Omental fat pad (tissue), 4 donors: Measurements from ENCODE around the gene EFCAB14. TPM values are rescaled to one million over a fixed set of nuclear protein-coding genes. Genes with fewer than 3 reads are reported as not detected.

ENCODE experiments used
- ATAC-seq: fragments of 150-250 bp; one replicate; pipeline ENCODE4 v1.9.1; 2016; ENCODE audit warnings: mild to moderate bottlenecking, moderate library complexity; ENCODE audit not compliant: low FRiP score
- DNase-seq: peaks from one replicate; pipeline ENCODE4 v3.0.0-alpha.2; 2019; ENCODE audit warnings: low spot score
- total RNA-seq, 4 donors: library from RNA; depleted of rRNA; stranded (reverse); fragments of >200 nt; gene quantifications; one replicate each; pipeline ENCODE4 v1.1.0, GENCODE V29; 2016
- TF ChIP-seq, protein P1 (sequence below), 3 donors: fragments of 450-650 bp; IDR thresholded peaks; one replicate each; pipeline ENCODE4 v1.5.1; 2016 to 2017; ENCODE audit warnings: antibody characterized with exemption in 3 of 3, mild to moderate bottlenecking in 3 of 3, moderate library complexity in 2 of 3

EFCAB14 gene
- total RNA-seq, 4 donors from 2014 or later = 91.4 to 144 (median 103) TPM

DNA sequence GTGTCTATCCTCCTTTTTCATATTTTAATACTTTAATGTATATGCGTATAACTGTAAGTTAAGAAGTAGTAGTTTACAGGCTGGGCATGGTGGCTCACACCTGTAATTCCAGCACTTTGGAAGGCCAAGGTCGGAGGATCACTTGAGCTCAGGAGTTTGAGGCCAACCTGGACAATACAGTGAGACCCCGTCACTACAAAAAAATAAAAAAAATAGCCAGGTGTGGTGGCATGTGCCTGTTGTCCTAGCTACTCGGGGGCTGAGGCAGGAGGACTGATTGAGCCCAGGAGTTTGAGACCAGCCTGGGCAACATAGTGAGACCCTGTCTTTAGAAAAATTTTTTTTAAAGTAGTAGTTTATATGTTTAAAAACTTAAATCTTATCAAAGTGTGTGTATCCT lies 73.1 kb downstream of the EFCAB14 start:
- DNase-seq (no peak), ATAC-seq (no peak)
- TF ChIP-seq, protein P1, sequence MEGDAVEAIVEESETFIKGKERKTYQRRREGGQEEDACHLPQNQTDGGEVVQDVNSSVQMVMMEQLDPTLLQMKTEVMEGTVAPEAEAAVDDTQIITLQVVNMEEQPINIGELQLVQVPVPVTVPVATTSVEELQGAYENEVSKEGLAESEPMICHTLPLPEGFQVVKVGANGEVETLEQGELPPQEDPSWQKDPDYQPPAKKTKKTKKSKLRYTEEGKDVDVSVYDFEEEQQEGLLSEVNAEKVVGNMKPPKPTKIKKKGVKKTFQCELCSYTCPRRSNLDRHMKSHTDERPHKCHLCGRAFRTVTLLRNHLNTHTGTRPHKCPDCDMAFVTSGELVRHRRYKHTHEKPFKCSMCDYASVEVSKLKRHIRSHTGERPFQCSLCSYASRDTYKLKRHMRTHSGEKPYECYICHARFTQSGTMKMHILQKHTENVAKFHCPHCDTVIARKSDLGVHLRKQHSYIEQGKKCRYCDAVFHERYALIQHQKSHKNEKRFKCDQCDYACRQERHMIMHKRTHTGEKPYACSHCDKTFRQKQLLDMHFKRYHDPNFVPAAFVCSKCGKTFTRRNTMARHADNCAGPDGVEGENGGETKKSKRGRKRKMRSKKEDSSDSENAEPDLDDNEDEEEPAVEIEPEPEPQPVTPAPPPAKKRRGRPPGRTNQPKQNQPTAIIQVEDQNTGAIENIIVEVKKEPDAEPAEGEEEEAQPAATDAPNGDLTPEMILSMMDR (IDR thresholded peaks at IDR 0.05) = no peak

DNA sequence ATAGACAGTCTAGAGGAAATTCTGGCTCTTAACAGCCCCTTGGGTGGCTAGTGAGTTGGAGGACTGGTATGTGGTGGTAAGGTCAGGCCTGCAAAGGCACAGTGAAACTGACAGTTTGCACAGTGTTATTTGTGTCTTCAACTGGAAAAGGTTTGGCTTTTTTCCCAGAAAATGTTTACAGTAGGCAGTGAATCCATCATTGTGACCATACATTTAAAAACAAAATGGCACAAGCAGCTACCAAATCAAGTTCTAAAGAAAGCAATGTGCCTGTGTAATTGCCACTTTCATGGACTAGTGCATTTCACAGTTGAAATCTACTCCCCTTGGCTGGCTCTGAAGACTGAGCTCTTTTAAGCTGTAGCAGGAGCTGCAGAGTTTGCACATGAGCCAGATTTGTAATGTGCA lies 75.5 kb downstream of the EFCAB14 start:
- no peak for DNase-seq
- TF ChIP-seq, protein P1 (IDR thresholded peaks at IDR 0.05) = no peak
- no peak for ATAC-seq

DNA sequence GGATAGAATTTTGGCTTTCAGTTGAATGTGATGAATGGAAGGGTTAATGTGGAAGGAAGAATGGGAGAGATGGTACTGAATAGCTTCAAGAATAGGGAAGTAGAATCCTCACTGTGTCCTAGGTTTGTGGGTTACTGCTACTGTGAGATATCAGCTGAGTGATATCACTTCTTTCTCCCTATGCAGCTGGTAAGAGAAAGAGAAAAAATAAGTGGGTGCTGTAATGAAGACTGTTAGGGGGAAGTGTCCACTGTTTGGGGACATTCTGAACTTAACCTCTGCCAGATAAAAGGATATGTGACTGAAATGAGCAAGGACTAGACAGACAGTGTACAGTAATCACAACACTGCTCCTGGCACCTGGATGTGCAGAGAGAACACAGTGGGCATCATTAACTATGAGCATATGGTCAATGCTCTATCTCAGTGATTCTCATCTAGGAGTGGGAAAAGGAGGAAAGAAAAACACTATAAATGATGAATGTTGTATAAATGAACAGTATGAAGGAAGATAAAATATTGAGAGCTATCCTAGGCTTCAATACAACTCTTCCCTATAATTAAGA lies 76.7 kb downstream of the EFCAB14 start:
- TF ChIP-seq, protein P1 (IDR thresholded peaks at IDR 0.05) = no peak
- ATAC-seq (no peak), DNase-seq (no peak)

DNA sequence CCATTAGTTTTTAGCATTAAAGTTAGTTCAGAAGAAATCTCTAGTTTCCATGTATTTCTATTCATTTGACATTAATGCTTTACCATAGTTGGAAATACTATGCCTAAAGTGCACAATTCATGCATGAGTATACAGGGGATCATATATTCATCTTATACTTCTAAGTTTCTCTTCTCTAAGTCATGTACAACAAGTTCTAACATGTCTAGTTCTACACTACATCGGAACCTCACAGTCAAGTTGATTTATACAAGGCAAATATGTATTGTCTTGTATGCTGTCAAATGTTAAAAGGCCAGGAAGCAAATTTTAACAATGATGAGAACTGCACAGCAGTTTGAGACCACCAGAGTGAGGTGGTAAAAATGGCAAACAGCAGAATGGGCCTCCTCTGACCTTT lies 79.4 kb downstream of the EFCAB14 start:
- no peak for DNase-seq
- ATAC-seq = no peak
- TF ChIP-seq, protein P1 (IDR thresholded peaks at IDR 0.05) = no peak

DNA sequence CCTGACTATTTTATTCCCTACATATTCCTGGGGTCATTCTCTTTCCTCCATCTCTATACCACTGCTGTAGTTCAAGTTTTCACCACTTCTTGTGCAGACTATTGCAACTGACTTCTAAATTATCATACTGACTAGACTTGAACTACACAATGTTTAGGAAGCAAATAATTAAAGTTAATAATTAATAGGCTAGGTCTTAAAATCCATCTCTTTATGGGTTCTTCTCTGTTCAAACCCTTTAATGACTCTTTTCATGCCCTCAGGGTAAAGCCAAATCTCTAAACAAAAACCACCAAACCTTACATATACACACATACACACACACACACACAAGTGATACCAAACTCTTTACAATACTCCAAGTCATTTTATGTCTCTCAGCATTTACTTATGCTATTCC lies 80.0 kb downstream of the EFCAB14 start:
- DNase-seq = no peak
- no peak for ATAC-seq
- TF ChIP-seq, protein P1 (IDR thresholded peaks at IDR 0.05) = no peak

DNA sequence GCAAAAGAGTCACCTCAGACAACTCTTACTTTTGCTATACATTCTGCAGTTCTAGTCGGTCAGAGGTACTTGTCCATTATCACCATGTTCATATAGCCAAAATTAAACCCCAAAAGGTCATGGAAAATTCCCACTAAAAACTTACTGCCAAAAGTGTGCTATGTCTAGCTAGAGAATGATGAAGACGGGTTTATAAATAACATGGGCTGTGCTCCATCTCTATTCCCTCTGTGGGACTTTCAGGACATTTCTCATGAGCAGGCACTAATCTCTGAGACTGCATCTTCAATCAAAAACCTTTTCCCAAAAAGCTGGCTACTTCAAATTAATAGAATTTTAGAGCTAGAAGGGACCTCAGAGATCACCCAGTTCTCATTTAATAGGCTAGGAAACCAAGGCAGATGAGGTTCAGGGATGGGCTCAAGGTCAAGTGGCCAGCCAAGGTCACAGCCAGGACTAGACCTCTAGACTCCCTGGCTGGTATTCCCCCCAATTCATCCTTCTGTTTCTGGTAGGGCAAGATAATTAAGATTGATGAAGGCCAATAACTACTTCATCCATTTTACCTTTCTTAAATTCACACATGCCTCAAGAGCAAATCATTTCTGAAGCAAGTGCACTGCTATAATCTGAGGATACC lies 81.3 kb downstream of the EFCAB14 start:
- TF ChIP-seq, protein P1 (IDR thresholded peaks at IDR 0.05) = no peak
- DNase-seq (no peak), ATAC-seq (no peak)

DNA sequence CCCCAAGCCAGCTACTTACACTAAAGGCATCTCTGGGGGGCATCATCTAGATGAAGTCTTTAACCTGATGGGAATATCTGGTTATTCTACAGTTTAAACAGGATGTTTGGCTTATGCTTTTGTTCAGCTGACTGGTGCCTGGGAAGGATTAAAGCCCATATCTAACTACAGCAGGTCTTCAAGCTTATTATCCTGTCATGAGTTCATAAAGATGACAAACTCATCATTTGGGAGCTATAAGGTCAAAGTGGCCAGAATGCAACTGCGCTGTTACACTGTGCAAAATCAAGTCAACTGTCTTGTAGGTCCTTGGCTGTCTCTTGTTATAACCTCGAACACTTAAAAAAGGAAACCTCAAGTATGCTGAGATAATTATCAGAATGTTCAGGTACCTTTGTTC lies 83.7 kb downstream of the EFCAB14 start:
- TF ChIP-seq, protein P1 (IDR thresholded peaks at IDR 0.05) = no peak
- DNase-seq (no peak), ATAC-seq (no peak)
